Measurements from ENCODE around the gene MTG2.

Gene MTG2

DNA sequence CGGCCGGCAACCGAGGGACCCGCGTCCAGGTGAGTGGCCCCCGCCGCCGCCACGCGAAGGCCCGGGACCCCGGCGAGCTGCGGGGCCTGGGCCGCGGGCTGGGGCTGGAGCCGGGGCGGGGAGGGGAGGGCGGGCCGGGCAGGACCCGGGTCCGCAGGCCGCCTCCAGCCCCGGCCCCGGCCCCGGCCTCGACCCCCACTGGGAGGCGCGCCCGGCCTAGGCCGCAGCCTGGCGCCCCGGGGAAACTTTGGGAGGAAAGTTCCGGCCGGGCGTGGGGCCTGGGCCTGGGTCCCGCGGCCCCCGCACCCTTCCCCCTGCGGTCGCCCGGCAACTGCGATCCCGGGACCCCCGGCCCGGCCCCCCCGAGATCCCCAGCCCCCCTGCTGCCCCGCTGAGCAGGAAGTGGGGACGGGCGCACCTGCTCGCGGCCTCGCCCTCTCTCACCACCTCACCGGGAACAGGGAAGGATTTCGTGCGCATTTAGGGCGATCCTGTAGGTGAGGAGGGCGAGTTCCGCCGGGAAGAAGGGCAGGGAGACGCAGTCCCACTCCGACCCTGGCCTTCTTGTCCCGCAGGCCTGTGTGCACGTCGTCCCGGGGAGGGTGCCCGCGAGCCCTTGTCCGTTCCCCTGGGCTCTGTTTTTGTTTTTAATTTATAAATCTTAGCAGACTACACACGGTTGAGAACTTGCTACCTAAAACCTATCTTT is 55.9 kb downstream of the MTG2 start:
- DNase-seq (ENCODE audit: low read depth): no peak
- H3K4me3 ChIP-seq (ENCODE audit: low read depth, low read length): peak overlapping the region; percentile 74
- TF ChIP-seq, protein P1, sequence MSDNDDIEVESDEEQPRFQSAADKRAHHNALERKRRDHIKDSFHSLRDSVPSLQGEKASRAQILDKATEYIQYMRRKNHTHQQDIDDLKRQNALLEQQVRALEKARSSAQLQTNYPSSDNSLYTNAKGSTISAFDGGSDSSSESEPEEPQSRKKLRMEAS (IDR thresholded peaks at IDR 0.05; ENCODE audit: low read depth, low read length): no peak
- TF ChIP-seq POLR2A (IDR thresholded peaks at IDR 0.05; ENCODE audit: extremely low read depth, insufficient read length) (no peak), MYC (IDR thresholded peaks at IDR 0.05; ENCODE audit: low read depth, low read length) (no peak)
- TF ChIP-seq, protein P2, sequence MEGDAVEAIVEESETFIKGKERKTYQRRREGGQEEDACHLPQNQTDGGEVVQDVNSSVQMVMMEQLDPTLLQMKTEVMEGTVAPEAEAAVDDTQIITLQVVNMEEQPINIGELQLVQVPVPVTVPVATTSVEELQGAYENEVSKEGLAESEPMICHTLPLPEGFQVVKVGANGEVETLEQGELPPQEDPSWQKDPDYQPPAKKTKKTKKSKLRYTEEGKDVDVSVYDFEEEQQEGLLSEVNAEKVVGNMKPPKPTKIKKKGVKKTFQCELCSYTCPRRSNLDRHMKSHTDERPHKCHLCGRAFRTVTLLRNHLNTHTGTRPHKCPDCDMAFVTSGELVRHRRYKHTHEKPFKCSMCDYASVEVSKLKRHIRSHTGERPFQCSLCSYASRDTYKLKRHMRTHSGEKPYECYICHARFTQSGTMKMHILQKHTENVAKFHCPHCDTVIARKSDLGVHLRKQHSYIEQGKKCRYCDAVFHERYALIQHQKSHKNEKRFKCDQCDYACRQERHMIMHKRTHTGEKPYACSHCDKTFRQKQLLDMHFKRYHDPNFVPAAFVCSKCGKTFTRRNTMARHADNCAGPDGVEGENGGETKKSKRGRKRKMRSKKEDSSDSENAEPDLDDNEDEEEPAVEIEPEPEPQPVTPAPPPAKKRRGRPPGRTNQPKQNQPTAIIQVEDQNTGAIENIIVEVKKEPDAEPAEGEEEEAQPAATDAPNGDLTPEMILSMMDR (IDR thresholded peaks at IDR 0.05; ENCODE audit: low read depth, low read length): no peak

DNA sequence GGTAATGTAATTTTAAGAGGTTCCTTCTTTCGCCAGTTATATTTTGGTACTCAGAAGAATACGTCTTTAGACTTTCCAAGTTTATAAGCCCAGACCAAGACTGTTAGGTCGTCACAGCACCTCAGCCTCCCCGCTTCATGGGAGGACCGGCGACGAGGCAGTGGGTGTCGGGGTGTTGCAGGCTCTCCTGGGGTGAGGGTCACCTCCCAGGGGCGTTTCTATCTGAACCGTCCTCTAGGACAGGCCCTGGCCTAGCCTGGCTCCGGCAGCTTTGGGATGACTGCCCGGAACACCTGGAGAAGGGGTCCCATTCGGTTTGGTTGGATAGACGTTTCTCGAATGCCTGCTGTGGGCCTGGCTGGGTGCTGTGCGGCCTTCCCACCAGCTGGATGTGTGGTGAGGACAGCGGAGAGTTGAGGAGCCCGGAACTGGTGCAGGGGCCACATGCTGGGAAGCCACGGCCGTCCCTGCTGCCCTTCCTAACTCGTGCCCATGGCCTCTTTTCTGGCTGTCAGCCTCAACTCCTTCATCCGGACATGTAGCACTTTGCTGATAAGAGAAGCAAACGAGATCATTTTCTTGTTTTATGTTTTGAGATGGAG is 56.6 kb downstream of the MTG2 start:
- TF ChIP-seq, protein P2 (IDR thresholded peaks at IDR 0.05; ENCODE audit: low read depth, low read length): no peak
- TF ChIP-seq POLR2A (IDR thresholded peaks at IDR 0.05; ENCODE audit: extremely low read depth, insufficient read length) (no peak), MYC (IDR thresholded peaks at IDR 0.05; ENCODE audit: low read depth, low read length) (no peak)
- TF ChIP-seq, protein P1 (IDR thresholded peaks at IDR 0.05; ENCODE audit: low read depth, low read length): no peak
- H3K4me3 ChIP-seq (ENCODE audit: low read depth, low read length): peak overlapping the region; percentile 74
- DNase-seq (ENCODE audit: low read depth): no peak

- no peak overlapping the region for H3K4me3 ChIP-seq (ENCODE audit: low read depth, low read length)
- no peak for DNase-seq (ENCODE audit: low read depth)
- no peak for TF ChIP-seq MYC (IDR thresholded peaks at IDR 0.05; ENCODE audit: low read depth, low read length)
- no peak for TF ChIP-seq POLR2A (IDR thresholded peaks at IDR 0.05; ENCODE audit: extremely low read depth, insufficient read length)
- TF ChIP-seq, protein P2 (IDR thresholded peaks at IDR 0.05; ENCODE audit: low read depth, low read length): no peak
- TF ChIP-seq, protein P1 (IDR thresholded peaks at IDR 0.05; ENCODE audit: low read depth, low read length): no peak
These were observed 57.3 kb downstream of the MTG2 start for GRCh38 chr20:62240020-62240685.

GRCh38 chr20:62241506-62241905 is 58.7 kb downstream of the MTG2 start:
- TF ChIP-seq POLR2A (IDR thresholded peaks at IDR 0.05; ENCODE audit: extremely low read depth, insufficient read length) (no peak), MYC (IDR thresholded peaks at IDR 0.05; ENCODE audit: low read depth, low read length) (no peak)
- TF ChIP-seq, protein P1 (IDR thresholded peaks at IDR 0.05; ENCODE audit: low read depth, low read length): no peak
- TF ChIP-seq, protein P2 (IDR thresholded peaks at IDR 0.05; ENCODE audit: low read depth, low read length): no peak
- H3K4me3 ChIP-seq (ENCODE audit: low read depth, low read length): no peak overlapping the region
- no peak for DNase-seq (ENCODE audit: low read depth)

DNA sequence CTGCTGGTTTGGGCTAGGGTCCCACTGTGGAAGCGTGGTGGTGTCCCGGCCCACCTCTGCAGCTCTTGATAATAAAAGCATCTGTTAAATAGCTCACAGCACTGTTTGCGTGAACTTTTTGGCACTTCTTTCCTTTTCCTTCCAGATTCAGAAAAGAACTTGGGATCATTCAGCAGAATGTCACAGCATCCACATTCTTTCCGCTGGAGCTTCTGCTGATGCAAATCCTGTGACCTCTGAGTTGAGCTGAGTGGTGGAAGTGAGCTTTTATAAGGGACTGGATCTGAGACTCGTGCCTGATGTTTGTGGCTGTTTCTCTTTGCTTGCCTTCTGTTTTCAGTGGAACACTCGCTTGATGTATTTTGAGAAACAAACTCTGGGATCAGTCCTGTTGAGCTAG is 59.3 kb downstream of the MTG2 start:
- DNase-seq (ENCODE audit: low read depth): no peak
- no peak overlapping the region for H3K4me3 ChIP-seq (ENCODE audit: low read depth, low read length)
- TF ChIP-seq, protein P2 (IDR thresholded peaks at IDR 0.05; ENCODE audit: low read depth, low read length): no peak
- TF ChIP-seq, protein P1 (IDR thresholded peaks at IDR 0.05; ENCODE audit: low read depth, low read length): no peak
- TF ChIP-seq POLR2A (IDR thresholded peaks at IDR 0.05; ENCODE audit: extremely low read depth, insufficient read length) (no peak), MYC (IDR thresholded peaks at IDR 0.05; ENCODE audit: low read depth, low read length) (no peak)

All from NB4 (cell line).